MCF 10A (cell line): ENCODE results near the gene SLC9A3. TPM values are rescaled to one million over a fixed set of nuclear protein-coding genes. Genes with fewer than 3 reads are reported as not detected.

Experiments
- BruUV-seq: library from RNA; stranded (reverse); fragments of 400-500 nt; replicated peaks from 2 replicates; lab custom pipeline; 2021; lab: Mats Ljungman, UMichigan
- CTCF ChIA-PET: fragments of 300-600 bp; sonication (Branson Sonifier 250); formaldehyde crosslinking; extraction: SDS; loops from one replicate; lab custom pipeline; 2021; ENCODE audit warnings: antibody characterized with exemption, inconsistent platforms; lab: Yijun Ruan, JAX
- POLR2A ChIA-PET: fragments of 300-600, 350-650 bp; sonication (Branson Sonifier 250); formaldehyde crosslinking; extraction: SDS; loops from one replicate; lab custom pipeline; 2020; ENCODE audit warnings: antibody characterized with exemption, inconsistent platforms; lab: Yijun Ruan, JAX
- DNase-seq: peaks from one replicate; pipeline ENCODE4 v3.0.0-alpha.2; 2018; ENCODE audit not compliant: unreplicated experiment
- H3K27ac Mint-ChIP-seq: one replicate; pipeline ENCODE4 v1.8.0; 2022; ENCODE audit warnings: mild to moderate bottlenecking, low read depth, mixed read lengths; ENCODE audit not compliant: unreplicated experiment
- H3K27me3 Mint-ChIP-seq: one replicate; pipeline ENCODE4 v1.8.0; 2022; ENCODE audit warnings: mixed read lengths; ENCODE audit not compliant: insufficient read depth, unreplicated experiment
- H3K36me3 Mint-ChIP-seq: one replicate; pipeline ENCODE4 v1.8.0; 2022; ENCODE audit warnings: mild to moderate bottlenecking, moderate library complexity, mixed read lengths; ENCODE audit not compliant: insufficient read depth, unreplicated experiment
- H3K4me1 Mint-ChIP-seq: one replicate; pipeline ENCODE4 v1.8.0; 2022; ENCODE audit warnings: mixed read lengths; ENCODE audit not compliant: insufficient read depth, unreplicated experiment
- H3K4me3 Mint-ChIP-seq: one replicate; pipeline ENCODE4 v1.8.0; 2022; ENCODE audit warnings: mild to moderate bottlenecking, moderate library complexity, mixed read lengths; ENCODE audit not compliant: unreplicated experiment
- H3K9me3 Mint-ChIP-seq: one replicate; pipeline ENCODE4 v1.8.0; 2022; ENCODE audit warnings: mixed read lengths; ENCODE audit not compliant: unreplicated experiment
- CTCF ChIP-seq: fragments of 200-600 bp; IDR thresholded peaks from one replicate; pipeline ENCODE4 v1.8.0; 2022; ENCODE audit warnings: antibody characterized with exemption, mild to moderate bottlenecking; ENCODE audit not compliant: unreplicated experiment
- intact Hi-C: fragments of 100-400 bp; cut with micrococcal nuclease; formaldehyde crosslinking; loops from 2 replicates; pipeline ENCODE4 v1.14.1; 2022
- total RNA-seq: library from RNA; stranded (reverse); gene quantifications from 2 replicates; pipeline ENCODE4 v1.2.3, GENCODE V29; 2022

SLC9A3 gene
- total RNA-seq, 1 experiment from 2014 or later = 1.0 TPM

- TF ChIP-seq CTCF = no peak
- Mint-ChIP-seq H3K36me3 (no peaks in the 10 kb centered on the region), H3K4me3 (no peak overlapping the region), H3K27me3 (peaks cover 30% of the 10 kb centered on the region), H3K27ac (no peak overlapping the region), H3K9me3 (no peaks in the 10 kb centered on the region), H3K4me1 (no peaks in the 10 kb centered on the region)
- CTCF ChIA-PET = no interaction called here
- no TSS peak for BruUV-seq
- POLR2A ChIA-PET = no interaction called here
- intact Hi-C loops = no loop called here
- no peak for DNase-seq
These were observed 12.8 kb upstream of the SLC9A3 start for GRCh38 chr5:537098-537497.

- H3K36me3 Mint-ChIP-seq = no peaks in the 10 kb centered on the region
- no peak for DNase-seq
- POLR2A ChIA-PET = interaction anchor here (0.7 kb wide), 1 partner anchor 86 kb away, joined by 3 read pairs; no protein-coding TSS in a partner anchor
- intact Hi-C loops = no loop called here
- no TSS peak for BruUV-seq
- H3K4me1 Mint-ChIP-seq = no peaks in the 10 kb centered on the region
- peaks cover 37% of the 10 kb centered on the region for H3K27me3 Mint-ChIP-seq
- TF ChIP-seq CTCF = no peak
- no peak overlapping the region for H3K4me3 Mint-ChIP-seq
- CTCF ChIA-PET = no interaction called here
- no peak overlapping the region for H3K27ac Mint-ChIP-seq
- no peaks in the 10 kb centered on the region for H3K9me3 Mint-ChIP-seq
These were observed 11.8 kb upstream of the SLC9A3 start for GRCh38 chr5:535846-536698.

- intact Hi-C loops = no loop called here
- Mint-ChIP-seq H3K4me3 (no peak overlapping the region), H3K36me3 (no peaks in the 10 kb centered on the region), H3K9me3 (no peaks in the 10 kb centered on the region), H3K4me1 (no peaks in the 10 kb centered on the region), H3K27ac (no peak overlapping the region), H3K27me3 (peaks cover 37% of the 10 kb centered on the region)
- DNase-seq = no peak
- CTCF ChIA-PET = no interaction called here
- no peak for TF ChIP-seq CTCF
- POLR2A ChIA-PET = no interaction called here
- BruUV-seq = no TSS peak
These were observed 10.8 kb upstream of the SLC9A3 start for GRCh38 chr5:534743-535671.
